ENCODE results near the gene APOL2.
"Not testable (repeated sequence)": the region's sequence is repeated elsewhere in the genome, so short reads cannot be mapped to it uniquely, and the experiment has no call there.

The APOL2 gene

GRCh38 chr22:36220451-36220921, 18.8 kb downstream of the APOL2 start:
- no peak for DNase-seq (ENCODE audit: low spot score)

- DNase-seq (ENCODE audit: low spot score): no peak
Measured at GRCh38 chr22:36218648-36219193, 20.6 kb downstream of the APOL2 start.

GRCh38 chr22:36215981-36216380, 23.3 kb downstream of the APOL2 start:
- DNase-seq (ENCODE audit: low spot score): no peak

GRCh38 chr22:36213586-36213985, 25.7 kb downstream of the APOL2 start:
- no peak for DNase-seq (ENCODE audit: low spot score)

GRCh38 chr22:36212901-36213300, 26.4 kb downstream of the APOL2 start:
- DNase-seq (ENCODE audit: low spot score): no peak

- no peak for DNase-seq (ENCODE audit: low spot score)
Measured at GRCh38 chr22:36211237-36211861, 28.0 kb downstream of the APOL2 start.

GRCh38 chr22:36210224-36210623, 29.1 kb downstream of the APOL2 start:
- no peak for DNase-seq (ENCODE audit: low spot score)

- not testable (repeated sequence) for DNase-seq (ENCODE audit: low spot score)
Measured at GRCh38 chr22:36209488-36209908, 29.8 kb downstream of the APOL2 start.

GRCh38 chr22:36208914-36209313, 30.4 kb downstream of the APOL2 start:
- DNase-seq (ENCODE audit: low spot score): no peak

- no peak for DNase-seq (ENCODE audit: low spot score)
Measured at GRCh38 chr22:36208162-36208765, 31.1 kb downstream of the APOL2 start.

GRCh38 chr22:36206255-36206654, 33.1 kb downstream of the APOL2 start:
- no peak for DNase-seq (ENCODE audit: low spot score)

GRCh38 chr22:36205573-36205972, 33.8 kb downstream of the APOL2 start:
- not testable (repeated sequence) for DNase-seq (ENCODE audit: low spot score)

GRCh38 chr22:36204632-36205015, 34.7 kb downstream of the APOL2 start:
- DNase-seq (ENCODE audit: low spot score): no peak

GRCh38 chr22:36204001-36204631, 35.2 kb downstream of the APOL2 start:
- no peak for DNase-seq (ENCODE audit: low spot score)

- not testable (repeated sequence) for DNase-seq (ENCODE audit: low spot score)
Measured at GRCh38 chr22:36203441-36203840, 35.9 kb downstream of the APOL2 start.

- DNase-seq (ENCODE audit: low spot score): not testable (repeated sequence)
Measured at GRCh38 chr22:36202906-36203305, 36.4 kb downstream of the APOL2 start.

- no peak for DNase-seq (ENCODE audit: low spot score)
Measured at GRCh38 chr22:36201630-36202319, 37.6 kb downstream of the APOL2 start, which contains the start of gene APOL4. Gene APOL4, minus strand, starts transcription at chr22:36201809. Its CDS starts 75 bp downstream, at chr22:36201734.

- DNase-seq (ENCODE audit: low spot score): not testable (repeated sequence)
Measured at GRCh38 chr22:36201025-36201424, 38.3 kb downstream of the APOL2 start.

- no peak for DNase-seq (ENCODE audit: low spot score)
Measured at GRCh38 chr22:36199001-36199551, 40.3 kb downstream of the APOL2 start.

- DNase-seq (ENCODE audit: low spot score): no peak
Measured at GRCh38 chr22:36198536-36198935, 40.8 kb downstream of the APOL2 start.

GRCh38 chr22:36197514-36198146, 41.7 kb downstream of the APOL2 start:
- DNase-seq (ENCODE audit: low spot score): no peak

- no peak for DNase-seq (ENCODE audit: low spot score)
Measured at GRCh38 chr22:36197065-36197440, 42.3 kb downstream of the APOL2 start.

All from D341Med (cell line).